HepG2 (cell line): Measurements from ENCODE around the gene NEK6. TPM values are rescaled to one million over a fixed set of nuclear protein-coding genes. Genes with fewer than 3 reads are reported as not detected.

ENCODE experiments used
- ATAC-seq: fragments of 200-7000 bp; cut with Tn5 transposase; 3 replicates; pipeline ENCODE4 v1.9.1; 2020; ENCODE audit warnings: mild to moderate bottlenecking, moderate library complexity
- BruUV-seq: library from RNA; stranded (reverse); fragments of 400-500 nt; replicated peaks from 2 replicates; lab custom pipeline; 2021; lab: Mats Ljungman, UMichigan
- CTCF ChIA-PET: fragments of 300-600 bp; formaldehyde crosslinking; extraction: SDS; loops from one replicate; lab custom pipeline; 2021; ENCODE audit warnings: low total read pairs, inconsistent platforms, low intra/inter-chr PET ratio; lab: Yijun Ruan, JAX
- POLR2A ChIA-PET: fragments of 350-600 bp; sonication (Branson Sonifier 250); formaldehyde crosslinking; loops from one replicate; lab custom pipeline; 2020; ENCODE audit warnings: antibody characterized with exemption, inconsistent platforms; lab: Yijun Ruan, JAX
- DNase-seq: peaks from one replicate; pipeline ENCODE4 v3.0.0-alpha.2; 2015; ENCODE audit warnings: low spot score
- FAIRE-seq: peaks from 3 replicates; lab custom pipeline; 2011; peaks lifted over from hg19 to GRCh38; lab: Jason Lieb, UNC
- H2AFZ ChIP-seq: one replicate; pipeline ENCODE4 v1.6.1; 2011; ENCODE audit warnings: low read length, inconsistent platforms
- H3K27ac ChIP-seq: fragments of 300-600 bp; 3 replicates; pipeline ENCODE4 v1.8.0; 2011; ENCODE audit warnings: mixed run types, mild to moderate bottlenecking, mixed read lengths, low read length, inconsistent platforms; ENCODE audit not compliant: insufficient read depth; ENCODE audit errors: extremely low read length
- H3K27me3 ChIP-seq, 2 experiments: fragments of 200-600 bp in 1 of 2; 2 replicates in 1 of 2; 3 replicates in 1 of 2; pipeline versions ENCODE4 v1.6.0 to v1.8.0; 2011; ENCODE audit warnings: low read length in 2 of 2, mild to moderate bottlenecking in 2 of 2, moderate library complexity in 2 of 2, inconsistent platforms in 1 of 2; ENCODE audit not compliant: insufficient read depth in 2 of 2, control insufficient read depth in 1 of 2
- H3K36me3 ChIP-seq, 2 experiments: fragments of 200-600 bp in 1 of 2; replicated peaks in 1 of 2; 2 replicates in 1 of 2; 3 replicates in 1 of 2; pipeline versions ENCODE4 v1.5.1 to v1.8.0; 2011; ENCODE audit warnings: low read length in 2 of 2, inconsistent platforms in 1 of 2; ENCODE audit not compliant: insufficient read depth in 2 of 2, control insufficient read depth in 1 of 2
- H3K4me1 ChIP-seq: 2 replicates; pipeline ENCODE4 v1.5.1; 2012; ENCODE audit warnings: low read length, inconsistent platforms; ENCODE audit not compliant: insufficient read depth
- H3K4me2 ChIP-seq: 2 replicates; pipeline ENCODE4 v1.6.0; 2011; ENCODE audit warnings: low read depth, low read length, inconsistent platforms
- H3K4me3 ChIP-seq, 3 experiments: fragments of 200-600 bp in 1 of 3; sonication (generic), shearing (Covaris generic) in 1 of 3; replicated peaks in 1 of 3; 2 replicates each; pipeline ENCODE4 v1.5.1; 2011 to 2016; ENCODE audit warnings: low read length in 3 of 3, inconsistent platforms in 2 of 3, low read depth in 2 of 3, mild to moderate bottlenecking in 2 of 3, control low read depth in 1 of 3, mixed read lengths in 1 of 3; ENCODE audit not compliant: insufficient read depth in 1 of 3
- H3K79me2 ChIP-seq: one replicate; pipeline ENCODE4 v1.6.1; 2011; ENCODE audit warnings: low read length, inconsistent platforms; ENCODE audit not compliant: insufficient read depth
- H3K9ac ChIP-seq: 2 replicates; pipeline ENCODE4 v1.6.0; 2011; ENCODE audit warnings: mild to moderate bottlenecking, low read depth, low read length, inconsistent platforms; ENCODE audit not compliant: insufficient read depth
- H3K9me3 ChIP-seq: 2 replicates; pipeline ENCODE4 v1.5.1; 2012; ENCODE audit warnings: mild to moderate bottlenecking, low read length
- H4K20me1 ChIP-seq: 2 replicates; pipeline ENCODE4 v1.6.0; 2011; ENCODE audit warnings: inconsistent platforms, mild to moderate bottlenecking, low read length, moderate library complexity; ENCODE audit not compliant: insufficient read depth
- FOXP1 ChIP-seq, 2 experiments: fragments of 450-650 bp in 1 of 2; IDR thresholded peaks; 2 replicates each; pipeline ENCODE4 v1.6.1; 2017 to 2018; ENCODE audit warnings: antibody characterized with exemption in 1 of 2
- NRL ChIP-seq: sonication (generic); formaldehyde crosslinking; IDR thresholded peaks from 2 replicates; pipeline ENCODE4 v1.5.0; 2020; ENCODE audit warnings: missing genetic modification reagents, mild to moderate bottlenecking, moderate library complexity, borderline replicate concordance
- RBM22 ChIP-seq: fragments of 200-400 bp; formaldehyde crosslinking; optimal IDR thresholded peaks from 2 replicates; pipeline ENCODE3; 2017; ENCODE audit warnings: mild to moderate bottlenecking, low read length, moderate library complexity
- SAFB2 ChIP-seq: sonication (generic); formaldehyde crosslinking; IDR thresholded peaks from 2 replicates; pipeline ENCODE4 v1.5.1; 2020; ENCODE audit warnings: missing genetic modification reagents, low read depth, mild to moderate bottlenecking, borderline replicate concordance
- SMAD9 ChIP-seq: sonication (generic); formaldehyde crosslinking; IDR thresholded peaks from 2 replicates; pipeline ENCODE4 v1.5.1; 2020; ENCODE audit warnings: mild to moderate bottlenecking, missing genetic modification reagents
- ZFP36L2 ChIP-seq: sonication (generic); formaldehyde crosslinking; IDR thresholded peaks from 2 replicates; pipeline ENCODE4 v1.4.0; 2020; ENCODE audit warnings: missing genetic modification reagents
- ZMYM3 ChIP-seq: sonication (generic); formaldehyde crosslinking; IDR thresholded peaks from 2 replicates; pipeline ENCODE4 v1.5.1; 2020; ENCODE audit warnings: mild to moderate bottlenecking, missing genetic modification reagents
- ZNF276 ChIP-seq: sonication (generic); formaldehyde crosslinking; IDR thresholded peaks from 2 replicates; pipeline ENCODE4 v1.4.0; 2020; ENCODE audit warnings: mild to moderate bottlenecking, low read depth, missing genetic modification reagents
- ZNF687 ChIP-seq: sonication (generic); formaldehyde crosslinking; IDR thresholded peaks from 2 replicates; pipeline ENCODE4 v1.5.1; 2020; ENCODE audit warnings: mild to moderate bottlenecking, missing genetic modification reagents, moderate library complexity
- ZNF766 ChIP-seq: sonication (generic); formaldehyde crosslinking; IDR thresholded peaks from 2 replicates; pipeline ENCODE4 v1.5.0; 2020; ENCODE audit warnings: missing genetic modification reagents, borderline replicate concordance
- ZNF768 ChIP-seq: sonication (generic); formaldehyde crosslinking; IDR thresholded peaks from 2 replicates; pipeline ENCODE4 v1.4.0; 2020; ENCODE audit warnings: missing genetic modification reagents
- ZSCAN30 ChIP-seq: sonication (generic); formaldehyde crosslinking; IDR thresholded peaks from 2 replicates; pipeline ENCODE4 v1.5.0; 2020; ENCODE audit warnings: mild to moderate bottlenecking, missing genetic modification reagents
- WGBS: methylation state at CpG from one replicate; pipeline ENCODE4 v1.1.6; 2017; ENCODE audit warnings: low lambda C conversion rate; 5-methylcytosine and 5-hydroxymethylcytosine counted together
- in situ Hi-C: cut with HindIII; loops from 2 replicates; pipeline ENCODE4 v1.10.0; 2017; ENCODE audit warnings: low pct_unique_long_range_greater_than_20kb; ENCODE audit not compliant: extremely low pct_ligation_motif_present
- intact Hi-C: fragments of 100-400 bp; cut with micrococcal nuclease; formaldehyde crosslinking; loops from one replicate; pipeline ENCODE4 v1.10.0; 2022; ENCODE audit not compliant: unreplicated experiment
- polyA plus RNA-seq, 8 experiments: library from polyadenylated mRNA; depleted of rRNA in 3 of 8; stranded (reverse) in 7 of 8; unstranded in 1 of 8; fragments of >200 nt; fragmentation: Illumina TruSeq in 4 of 8; extraction: Trizol in 4 of 8; gene quantifications; 2 replicates each; pipeline versions ENCODE4 v1.2.1 to v1.2.3, GENCODE V29; 2011 to 2016; ENCODE audit warnings: low read depth in 4 of 8, missing spikeins in 1 of 8, mixed read lengths in 1 of 8; ENCODE audit not compliant: insufficient read depth in 1 of 8
- total RNA-seq, 5 experiments: library from RNA; depleted of rRNA; stranded (reverse); fragments of >200 nt; fragmentation: Illumina TruSeq; extraction: Trizol; gene quantifications; 2 replicates each; pipeline ENCODE4 v1.2.3, GENCODE V29; 2016; ENCODE audit warnings: low read depth in 1 of 5
- TF ChIP-seq, protein P1 (sequence below): sonication (generic); formaldehyde crosslinking; IDR thresholded peaks from 2 replicates; pipeline ENCODE4 v1.4.0; 2020; ENCODE audit warnings: missing genetic modification reagents
- TF ChIP-seq, protein P2 (sequence below): sonication (generic); formaldehyde crosslinking; IDR thresholded peaks from 2 replicates; pipeline ENCODE4 v1.4.0; 2020; ENCODE audit warnings: missing genetic modification reagents, mild to moderate bottlenecking, borderline replicate concordance

Gene NEK6
- total and polyA plus RNA-seq, 2 of the 13 experiments (the other 11 are each of a cell fraction or from before 2014, with no cell fraction given) = 30.4 to 119 TPM

DNA sequence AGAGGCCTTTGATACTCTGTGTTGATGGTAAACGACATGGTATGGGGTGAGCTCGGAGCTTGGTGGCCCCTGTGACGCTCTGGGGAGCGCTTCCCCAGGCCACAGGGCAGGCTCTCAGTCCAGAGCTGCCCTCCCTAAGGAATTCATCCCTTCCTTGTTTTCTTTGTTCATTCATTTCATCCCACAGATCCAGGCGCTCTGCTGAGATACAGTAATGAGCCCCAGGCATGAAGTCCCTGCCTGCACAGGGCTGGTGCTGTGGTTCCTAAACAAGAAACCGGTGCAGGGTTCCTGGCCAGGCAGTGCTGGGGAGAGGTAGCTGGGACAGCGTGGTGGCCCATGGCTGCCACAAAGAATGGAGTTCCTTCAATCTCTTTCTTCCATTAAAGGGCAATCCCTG lies 14.4 kb downstream of the NEK6 start (continued):
- TF ChIP-seq ZNF276 (CRISPR knock-in tag) = no peak
- TF ChIP-seq, protein P1, sequence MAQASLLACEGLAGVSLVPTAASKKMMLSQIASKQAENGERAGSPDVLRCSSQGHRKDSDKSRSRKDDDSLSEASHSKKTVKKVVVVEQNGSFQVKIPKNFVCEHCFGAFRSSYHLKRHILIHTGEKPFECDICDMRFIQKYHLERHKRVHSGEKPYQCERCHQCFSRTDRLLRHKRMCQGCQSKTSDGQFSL (CRISPR knock-in tag) = no peak
- TF ChIP-seq ZFP36L2 (CRISPR knock-in tag) = no peak
- no peak for TF ChIP-seq NRL (CRISPR knock-in tag)
- no peak for TF ChIP-seq SAFB2 (CRISPR knock-in tag)

DNA sequence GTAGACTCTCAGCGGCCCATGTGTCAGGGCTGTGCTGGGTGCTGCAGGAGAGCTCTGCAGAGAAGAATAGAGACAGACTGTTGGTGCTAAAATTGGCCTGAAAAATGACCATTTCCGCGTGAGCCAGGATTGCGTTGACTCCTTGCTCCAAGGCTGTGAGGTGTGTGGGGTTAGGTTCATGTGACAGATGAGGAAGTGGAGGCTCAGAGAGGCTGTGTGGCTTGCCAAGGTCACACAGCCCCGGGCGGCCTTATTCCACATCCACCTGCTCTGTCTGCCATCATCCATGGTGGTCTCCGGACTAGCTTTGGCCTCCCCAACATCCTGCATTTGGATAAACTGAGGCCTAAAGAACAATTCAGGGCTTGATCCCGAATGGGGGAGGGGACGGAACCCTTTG lies 15.2 kb downstream of the NEK6 start:
- 98% methylated on average over 7 of the region's 9 CpGs for WGBS
- no peak for ATAC-seq
- intact Hi-C loops = no loop called here
- no peak for TF ChIP-seq FOXP1 (IDR thresholded peaks at IDR 0.05)
- TF ChIP-seq FOXP1 (CRISPR knock-in tag; IDR thresholded peaks at IDR 0.05) = no peak
- no peak for TF ChIP-seq ZSCAN30 (CRISPR knock-in tag)
- peak; percentile 98 for TF ChIP-seq ZNF768 (CRISPR knock-in tag)
- no peak for TF ChIP-seq SMAD9
- TF ChIP-seq ZMYM3 (CRISPR knock-in tag) = peak; percentile 65
- TF ChIP-seq ZNF687 = peak; percentile 5; the same call in 1 of the 2 replicates
- TF ChIP-seq RBM22 = peak; percentile 13
- TF ChIP-seq ZNF766 (CRISPR knock-in tag) = no peak
- TF ChIP-seq, protein P2, sequence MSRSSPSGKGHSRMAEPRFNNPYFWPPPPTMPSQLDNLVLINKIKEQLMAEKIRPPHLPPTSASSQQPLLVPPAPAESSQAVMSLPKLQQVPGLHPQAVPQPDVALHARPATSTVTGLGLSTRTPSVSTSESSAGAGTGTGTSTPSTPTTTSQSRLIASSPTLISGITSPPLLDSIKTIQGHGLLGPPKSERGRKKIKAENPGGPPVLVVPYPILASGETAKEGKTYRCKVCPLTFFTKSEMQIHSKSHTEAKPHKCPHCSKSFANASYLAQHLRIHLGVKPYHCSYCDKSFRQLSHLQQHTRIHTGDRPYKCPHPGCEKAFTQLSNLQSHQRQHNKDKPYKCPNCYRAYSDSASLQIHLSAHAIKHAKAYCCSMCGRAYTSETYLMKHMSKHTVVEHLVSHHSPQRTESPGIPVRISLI (CRISPR knock-in tag) = no peak
- TF ChIP-seq, all 625 proteins: peak for 4
- H4K20me1 ChIP-seq = peaks cover 87% of the 10 kb centered on the region
- peaks cover 16 to 66% of the 10 kb centered on the region in 2 experiments for H3K36me3 ChIP-seq
- H3K27me3 ChIP-seq = no peaks in the 10 kb centered on the region
- in situ Hi-C loops = no loop called here
- no TSS peak for BruUV-seq
- ChIA-PET CTCF (no interaction called here), POLR2A (no interaction called here)
- no peak for FAIRE-seq
- H3K4me1 ChIP-seq = peaks cover 77% of the 10 kb centered on the region
- DNase-seq = no peak
- no peak overlapping the region for H3K27ac ChIP-seq
- no peak overlapping the region for H2AFZ ChIP-seq
- H3K9ac ChIP-seq = no peak overlapping the region
- no peaks in the 10 kb centered on the region for H3K9me3 ChIP-seq
- H3K4me3 ChIP-seq = no peak overlapping the region
- H3K79me2 ChIP-seq = peaks cover 99% of the 10 kb centered on the region
- no peak overlapping the region for H3K4me2 ChIP-seq
